ENCODE results near the gene MTREX.

The MTREX gene

DNA sequence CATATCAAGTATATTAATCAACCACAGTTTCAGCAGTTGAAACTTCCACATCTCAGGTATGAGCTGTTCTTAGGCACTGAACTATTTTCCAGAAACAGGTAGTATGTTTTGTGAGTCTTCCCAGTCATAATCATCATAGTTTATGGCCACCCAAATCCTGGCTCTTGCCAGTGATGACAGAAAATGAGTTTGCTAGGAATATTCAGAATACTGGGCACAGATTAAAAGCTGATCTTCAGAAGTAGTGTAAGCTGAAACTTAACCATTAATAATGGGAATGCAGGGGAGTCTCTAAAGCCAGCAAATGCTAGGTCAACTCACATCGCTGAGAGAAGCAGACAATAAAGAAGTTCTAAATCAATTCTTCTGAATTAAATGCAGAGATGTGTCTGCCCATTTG is 162.5 kb downstream of the MTREX start:
- no peak for DNase-seq (ENCODE audit: low read depth, low spot score)

DNA sequence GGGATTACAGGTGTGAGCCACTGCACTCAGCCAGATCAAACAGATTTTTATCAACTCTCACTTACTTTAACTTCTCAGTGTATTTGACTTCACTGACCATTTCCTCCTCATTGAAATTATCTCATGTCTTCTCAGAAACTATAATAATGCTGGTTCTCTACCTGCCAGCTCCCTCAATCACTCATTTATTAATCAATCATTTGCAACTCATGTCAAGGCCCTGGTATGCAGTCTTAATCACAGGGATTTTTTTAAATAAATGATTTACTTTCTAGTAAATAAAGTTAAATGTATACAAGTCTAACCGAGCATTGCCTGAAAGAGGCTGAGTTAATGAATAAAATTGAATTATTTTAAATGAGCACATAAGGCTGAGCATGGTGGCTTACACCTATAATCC is 163.7 kb downstream of the MTREX start:
- no peak for DNase-seq (ENCODE audit: low read depth, low spot score)

DNA sequence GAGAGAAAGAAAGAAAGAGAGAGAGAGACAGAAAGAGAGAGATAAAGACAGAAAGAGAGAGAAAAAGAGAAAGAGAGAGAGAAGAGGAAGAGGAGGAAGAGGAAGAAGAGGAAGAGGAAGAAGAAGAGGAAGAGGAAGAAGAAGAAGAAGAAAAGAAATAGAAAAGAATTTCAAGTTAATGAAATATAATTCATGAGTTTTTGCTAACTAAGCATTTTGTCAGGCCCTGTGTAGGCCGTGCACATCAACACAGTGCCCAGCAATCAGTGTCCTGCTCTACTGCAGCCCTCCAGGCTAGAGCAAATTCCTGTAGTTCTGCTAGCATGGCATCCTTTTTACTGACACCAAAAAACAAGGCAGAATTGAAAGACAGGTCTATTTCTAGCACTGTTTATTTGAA is 164.9 kb downstream of the MTREX start:
- DNase-seq (ENCODE audit: low read depth, low spot score), result no peak

Data from ELF-1 (cell line).